NB4 (cell line): ENCODE measurements around the gene SNX9.

Experiments
- DNase-seq: peaks from one replicate; pipeline ENCODE4 v3.0.0; 2010; ENCODE audit warnings: low read depth
- H3K4me3 ChIP-seq: one replicate; pipeline ENCODE4 v1.5.1; 2011; ENCODE audit warnings: mild to moderate bottlenecking, low read depth, low read length, moderate library complexity
- CTCF ChIP-seq: IDR thresholded peaks from one replicate; pipeline ENCODE4 v1.5.1; 2012; ENCODE audit warnings: low read depth, low read length
- MAX ChIP-seq: IDR thresholded peaks from 2 replicates; pipeline ENCODE4 v1.6.1; 2011; ENCODE audit warnings: low read depth, low read length
- MYC ChIP-seq: IDR thresholded peaks from 2 replicates; pipeline ENCODE4 v1.6.1; 2011; ENCODE audit warnings: low read depth, low read length
- POLR2A ChIP-seq: IDR thresholded peaks from 2 replicates; pipeline ENCODE4 v1.6.1; 2011; ENCODE audit warnings: mild to moderate bottlenecking; ENCODE audit not compliant: insufficient read length; ENCODE audit errors: extremely low read depth

SNX9 gene

GRCh38 chr6:157884756-157885155 is 61.7 kb downstream of the SNX9 start:
- no peak overlapping the region for H3K4me3 ChIP-seq
- DNase-seq = no peak
- TF ChIP-seq MYC (no peak), CTCF (no peak), MAX (no peak), POLR2A (no peak)

GRCh38 chr6:157885211-157885788 is 62.3 kb downstream of the SNX9 start:
- H3K4me3 ChIP-seq = no peak overlapping the region
- no peak for DNase-seq
- TF ChIP-seq MAX = no peak
- no peak for TF ChIP-seq CTCF
- TF ChIP-seq MYC = no peak
- TF ChIP-seq POLR2A = no peak

DNA sequence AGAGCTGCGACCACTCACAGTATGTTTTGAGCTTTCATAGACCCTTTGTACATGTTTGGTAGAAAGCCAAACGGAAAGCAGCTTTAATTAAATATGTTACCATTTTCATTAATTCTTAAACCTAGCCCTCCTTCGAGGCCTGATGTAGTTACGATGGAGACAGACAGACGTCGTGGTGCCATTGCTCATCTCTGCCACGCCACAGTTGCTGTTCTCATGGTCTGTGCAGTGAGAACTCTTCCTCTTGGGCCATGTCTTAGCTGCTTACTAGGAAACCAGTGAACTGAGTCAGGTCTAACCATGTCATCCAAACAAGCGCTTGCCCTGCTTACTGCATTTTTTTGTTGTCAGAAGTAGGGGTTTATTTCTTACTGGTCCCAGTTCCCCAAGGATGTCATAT is 62.8 kb downstream of the SNX9 start:
- DNase-seq = no peak
- H3K4me3 ChIP-seq = no peak overlapping the region
- TF ChIP-seq POLR2A (no peak), MAX (no peak), CTCF (no peak), MYC (no peak)

DNA sequence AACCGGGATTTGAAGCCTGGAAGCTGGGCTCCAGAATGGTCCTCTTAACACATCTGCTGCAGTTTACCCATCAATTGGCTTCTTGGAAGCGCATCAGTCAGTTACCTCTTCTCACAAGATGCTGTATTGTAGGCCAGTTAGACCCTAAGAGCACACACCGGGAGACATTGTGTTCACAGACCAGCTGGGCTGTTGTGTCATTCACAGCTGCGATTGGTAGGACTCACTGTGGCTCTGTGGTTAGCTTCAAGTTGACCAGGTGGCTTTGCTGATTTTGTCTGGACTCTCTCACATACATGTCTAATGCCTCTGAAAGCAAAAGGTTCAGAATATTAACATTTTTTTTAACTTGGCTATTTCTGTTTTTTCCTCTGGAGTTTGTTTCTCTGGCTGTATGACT is 64.8 kb downstream of the SNX9 start:
- TF ChIP-seq POLR2A = no peak
- TF ChIP-seq CTCF = no peak
- no peak for TF ChIP-seq MAX
- TF ChIP-seq MYC = no peak
- no peak overlapping the region for H3K4me3 ChIP-seq
- no peak for DNase-seq

- TF ChIP-seq CTCF (no peak), MYC (no peak), MAX (no peak), POLR2A (no peak)
- DNase-seq = no peak
Measured at GRCh38 chr6:157891544-157892362, 68.7 kb downstream of the SNX9 start.

More at GRCh38 chr6:157891544-157892362, 68.7 kb downstream of the SNX9 start:
- no peak overlapping the region for H3K4me3 ChIP-seq
